Tibial artery (tissue), 4 donors: ENCODE measurements around the gene CBX7.

Source experiments
- DNase-seq, 2 donors: peaks; one replicate each; pipeline ENCODE4 v3.0.0-alpha.2; 2019
- H3K27ac ChIP-seq, 2 donors: fragments of 200-600 bp; sonication (generic) in 1 of 2; 1 replicate in 1 of 2; 2 replicates in 1 of 2; pipeline ENCODE4 v1.5.1; 2018 to 2019; ENCODE audit warnings: mild to moderate bottlenecking in 1 of 2
- H3K27me3 ChIP-seq, 2 donors: fragments of 200-600 bp; sonication (generic) in 1 of 2; one replicate each; pipeline versions ENCODE4 v1.5.1 to v1.6.0; 2016 to 2019
- H3K36me3 ChIP-seq, 3 donors: fragments of 200-600 bp; sonication (generic) in 2 of 3; one replicate each; pipeline ENCODE4 v1.5.1; 2016 to 2019; ENCODE audit warnings: mild to moderate bottlenecking in 2 of 3
- H3K4me1 ChIP-seq, 4 donors: fragments of 200-600 bp; sonication (generic) in 2 of 4; 1 replicate in 3 of 4; 2 replicates in 1 of 4; pipeline ENCODE4 v1.5.1; 2016 to 2019
- H3K4me3 ChIP-seq, 2 donors: fragments of 200-600 bp; sonication (generic) in 1 of 2; 1 replicate in 1 of 2; 2 replicates in 1 of 2; pipeline ENCODE4 v1.5.1; 2018 to 2019; ENCODE audit warnings: mild to moderate bottlenecking in 2 of 2
- H3K9me3 ChIP-seq, 3 donors: fragments of 200-600 bp; sonication (generic) in 1 of 3; one replicate each; pipeline ENCODE4 v1.5.1; 2016 to 2019
- CTCF ChIP-seq, 2 experiments: fragments of 200-600 bp in 1 of 2; fragments of 450-650 bp in 1 of 2; IDR thresholded peaks; one replicate each; pipeline ENCODE4 v1.5.1; 2017 to 2019; ENCODE audit warnings: antibody characterized with exemption in 2 of 2, mild to moderate bottlenecking in 1 of 2, moderate library complexity in 1 of 2
- intact Hi-C: fragments of 100-400 bp; cut with DNase I; formaldehyde crosslinking; loops from one replicate; pipeline ENCODE4 v1.15.0; 2023; ENCODE audit warnings: low total_unique reads

CBX7 gene

GRCh38 chr22:39151329-39151975 is 1.0 kb downstream of the CBX7 start:
- H3K4me1 ChIP-seq: peaks cover 0 to 60% (median 49%) of the 10 kb centered on the region in 4 donors
- DNase-seq: peak in 1 of 2 donors; percentile 29
- TF ChIP-seq CTCF (IDR thresholded peaks at IDR 0.05): no peak
- intact Hi-C loops: loop anchor here (5.0 kb wide), 1 partner anchor 371 kb away; the partner anchor contains the start of gene ATF4
- H3K27me3 ChIP-seq: no peaks in the 10 kb centered on the region
- H3K36me3 ChIP-seq: peaks cover 0 to 29% (median 13%) of the 10 kb centered on the region in 3 donors
- peak overlapping the region; percentile 93 to 99 for H3K27ac ChIP-seq
- H3K9me3 ChIP-seq: no peaks in the 10 kb centered on the region
- peak overlapping the region; percentile 76 to 89 for H3K4me3 ChIP-seq

- peak in 1 of 2 donors; percentile 19 for DNase-seq
- H3K9me3 ChIP-seq: no peaks in the 10 kb centered on the region
- H3K36me3 ChIP-seq: peaks cover 0 to 29% (median 13%) of the 10 kb centered on the region in 3 donors
- intact Hi-C loops: loop anchor here (5.0 kb wide), 1 partner anchor 371 kb away; the partner anchor contains the start of gene ATF4
- no peak for TF ChIP-seq CTCF (IDR thresholded peaks at IDR 0.05)
- no peaks in the 10 kb centered on the region for H3K27me3 ChIP-seq
- peak overlapping the region; percentile 93 to 99 for H3K27ac ChIP-seq
- peak overlapping the region; percentile 76 to 89 for H3K4me3 ChIP-seq
- peaks cover 0 to 66% (median 55%) of the 10 kb centered on the region in 4 donors for H3K4me1 ChIP-seq
Observed at GRCh38 chr22:39150848-39151215, 1.6 kb downstream of the CBX7 start.

GRCh38 chr22:39149915-39150847 is 2.3 kb downstream of the CBX7 start:
- peak overlapping the region; percentile 76 to 89 for H3K4me3 ChIP-seq
- intact Hi-C loops: loop anchor here (5.0 kb wide), 1 partner anchor 372 kb away; the partner anchor contains the start of gene ATF4
- DNase-seq: peak in 1 of 2 donors; percentile 27

GRCh38 chr22:39148727-39149535 is 3.5 kb downstream of the CBX7 start:
- H3K27ac ChIP-seq: peak overlapping the region; percentile 93 to 99
- H3K27me3 ChIP-seq: no peaks in the 10 kb centered on the region
- H3K4me1 ChIP-seq: peaks cover 0 to 79% (median 67%) of the 10 kb centered on the region in 4 donors
- intact Hi-C loops: no loop called here
- peak overlapping the region in 1 of 2 donors; percentile 76 for H3K4me3 ChIP-seq
- no peak for TF ChIP-seq CTCF (IDR thresholded peaks at IDR 0.05)
- DNase-seq: peak; percentile 75 to 93
- H3K36me3 ChIP-seq: peaks cover 0 to 29% (median 13%) of the 10 kb centered on the region in 3 donors
- no peaks in the 10 kb centered on the region for H3K9me3 ChIP-seq

More at GRCh38 chr22:39149915-39150847, 2.3 kb downstream of the CBX7 start:
- Histone ChIP-seq H3K4me1 (peaks cover 0 to 68% (median 56%) of the 10 kb centered on the region in 4 donors), H3K36me3 (peaks cover 0 to 29% (median 13%) of the 10 kb centered on the region in 3 donors), H3K27ac (peak overlapping the region; percentile 93 to 99), H3K27me3 (no peaks in the 10 kb centered on the region), H3K9me3 (no peaks in the 10 kb centered on the region)
- no peak for TF ChIP-seq CTCF (IDR thresholded peaks at IDR 0.05)
